H7 (cell line): ENCODE measurements around the gene OR4S2. TPM values are rescaled to one million over a fixed set of nuclear protein-coding genes. Genes with fewer than 3 reads are reported as not detected.

ENCODE experiments used
- total RNA-seq: library from RNA; depleted of rRNA; stranded (reverse); fragments of >200 nt; shearing (Covaris generic); gene quantifications from 2 replicates; pipeline ENCODE4 v1.2.3, GENCODE V29; 2014; rRNA removed

The OR4S2 gene
- total RNA-seq, 1 experiment from 2014 or later, result not detected

Other genes with a start within 250 kb of the OR4S2 start
- not detected in 2 replicates for gene OR4C15, start 93.9 kb upstream of the OR4S2 start, total RNA-seq
- gene OR4C16, start 76.2 kb upstream of the OR4S2 start, total RNA-seq, result not detected in 2 replicates
- gene OR4C11, start 40.7 kb upstream of the OR4S2 start, total RNA-seq, result not detected in 2 replicates
- gene OR4P4, start 13.2 kb upstream of the OR4S2 start, total RNA-seq, result not detected in 2 replicates
- gene OR4C6, start 13.9 kb downstream of the OR4S2 start, total RNA-seq, result not detected in 2 replicates
- not detected in 2 replicates for gene OR5D13, start 125.1 kb downstream of the OR4S2 start, total RNA-seq
- gene OR5D14, start 147.2 kb downstream of the OR4S2 start, total RNA-seq, result not detected in 2 replicates
- not detected in 2 replicates for gene OR5L1, start 163.0 kb downstream of the OR4S2 start, total RNA-seq
- not detected in 2 replicates for gene OR5D18, start 171.3 kb downstream of the OR4S2 start, total RNA-seq
- gene OR5L2, start 178.9 kb downstream of the OR4S2 start, total RNA-seq, result not detected in 2 replicates
- not detected in 2 replicates for gene OR5D16, start 190.4 kb downstream of the OR4S2 start, total RNA-seq
- not detected in 2 replicates for gene TRIM51, start 235.0 kb downstream of the OR4S2 start, total RNA-seq